ENCODE results near the gene MAMDC4.

Gene MAMDC4

GRCh38 chr9:136890661-136891060 is 38.5 kb downstream of the MAMDC4 start:
- no peak for DNase-seq (ENCODE audit: low read depth)

- DNase-seq (ENCODE audit: low read depth): no peak
Measured at GRCh38 chr9:136896027-136896426, 43.9 kb downstream of the MAMDC4 start.

- DNase-seq (ENCODE audit: low read depth): no peak
Measured at GRCh38 chr9:136898483-136899100, 46.4 kb downstream of the MAMDC4 start.

GRCh38 chr9:136899196-136899595 is 47.0 kb downstream of the MAMDC4 start:
- no peak for DNase-seq (ENCODE audit: low read depth)

- DNase-seq (ENCODE audit: low read depth): no peak
Measured at GRCh38 chr9:136900556-136900955, 48.4 kb downstream of the MAMDC4 start.

- DNase-seq (ENCODE audit: low read depth): no peak
Measured at GRCh38 chr9:136900988-136901515, 48.9 kb downstream of the MAMDC4 start.

- peak; percentile 50 for DNase-seq (ENCODE audit: low read depth)
Measured at GRCh38 chr9:136901516-136902258, 49.5 kb downstream of the MAMDC4 start.

GRCh38 chr9:136902259-136902821 is 50.2 kb downstream of the MAMDC4 start:
- peak; percentile 66 for DNase-seq (ENCODE audit: low read depth)

- DNase-seq (ENCODE audit: low read depth): no peak
Measured at GRCh38 chr9:136903041-136903554, 51.0 kb downstream of the MAMDC4 start.

- no peak for DNase-seq (ENCODE audit: low read depth)
Measured at GRCh38 chr9:136906266-136906665, 54.1 kb downstream of the MAMDC4 start.

- no peak for DNase-seq (ENCODE audit: low read depth)
Measured at GRCh38 chr9:136907011-136907914, 55.1 kb downstream of the MAMDC4 start.
